ENCODE results near the gene KRTAP10-2. TPM values are rescaled to one million over a fixed set of nuclear protein-coding genes. Genes with fewer than 3 reads are reported as not detected.
"Not testable (repeated sequence)": the region's sequence is repeated elsewhere in the genome, so short reads cannot be mapped to it uniquely, and the experiment has no call there.

Gene KRTAP10-2
- total RNA-seq, 2 experiments from 2014 or later = not detected

- no peak within 1 kb of the TSS for H3K27ac Mint-ChIP-seq
- no peak for DNase-seq
- H3K4me3 Mint-ChIP-seq = no peak within 1 kb of the TSS
- peaks cover 20% of the 10 kb centered on the region for H3K9me3 Mint-ChIP-seq
- no peaks in the 10 kb centered on the region for H3K4me1 Mint-ChIP-seq
- peaks cover 8% of the 10 kb centered on the region for H3K36me3 Mint-ChIP-seq
- no peaks in the 10 kb centered on the region for H3K27me3 Mint-ChIP-seq
These were observed 7.4 kb upstream of the KRTAP10-2 start, which contains the start of gene KRTAP10-3 for GRCh38 chr21:44558695-44559094. KRTAP10-3 (minus strand) TSS chr21:44558795; CDS start chr21:44558715, 80 bp downstream.

GRCh38 chr21:44558329-44558675 lies 7.0 kb upstream of the KRTAP10-2 start:
- H3K9me3 Mint-ChIP-seq = peaks cover 22% of the 10 kb centered on the region
- not testable (repeated sequence) for H3K36me3 Mint-ChIP-seq

GRCh38 chr21:44557491-44558328 lies 6.4 kb upstream of the KRTAP10-2 start:
- Mint-ChIP-seq H3K27ac (no peak overlapping the region), H3K9me3 (peaks cover 27% of the 10 kb centered on the region), H3K4me1 (no peaks in the 10 kb centered on the region), H3K4me3 (no peak overlapping the region), H3K36me3 (peaks cover 15% of the 10 kb centered on the region), H3K27me3 (no peaks in the 10 kb centered on the region)
- DNase-seq = no peak

More at GRCh38 chr21:44558329-44558675, 7.0 kb upstream of the KRTAP10-2 start:
- H3K4me3 Mint-ChIP-seq, H3K27ac Mint-ChIP-seq, DNase-seq, H3K27me3 Mint-ChIP-seq, H3K4me1 Mint-ChIP-seq: not testable (repeated sequence)

- Mint-ChIP-seq H3K27me3 (no peaks in the 10 kb centered on the region), H3K9me3 (peaks cover 19% of the 10 kb centered on the region), H3K36me3 (peaks cover 12% of the 10 kb centered on the region), H3K27ac (no peak overlapping the region), H3K4me1 (no peaks in the 10 kb centered on the region), H3K4me3 (no peak overlapping the region)
- DNase-seq = no peak
These were observed 5.6 kb upstream of the KRTAP10-2 start for GRCh38 chr21:44556879-44557278.

GRCh38 chr21:44555200-44555875 lies 4.0 kb upstream of the KRTAP10-2 start:
- H3K9me3 Mint-ChIP-seq = peaks cover 11% of the 10 kb centered on the region
- no peaks in the 10 kb centered on the region for H3K27me3 Mint-ChIP-seq
- no peak overlapping the region for H3K4me3 Mint-ChIP-seq
- H3K27ac Mint-ChIP-seq = no peak overlapping the region
- H3K4me1 Mint-ChIP-seq = no peaks in the 10 kb centered on the region
- H3K36me3 Mint-ChIP-seq = peaks cover 12% of the 10 kb centered on the region
- no peak for DNase-seq

DNA sequence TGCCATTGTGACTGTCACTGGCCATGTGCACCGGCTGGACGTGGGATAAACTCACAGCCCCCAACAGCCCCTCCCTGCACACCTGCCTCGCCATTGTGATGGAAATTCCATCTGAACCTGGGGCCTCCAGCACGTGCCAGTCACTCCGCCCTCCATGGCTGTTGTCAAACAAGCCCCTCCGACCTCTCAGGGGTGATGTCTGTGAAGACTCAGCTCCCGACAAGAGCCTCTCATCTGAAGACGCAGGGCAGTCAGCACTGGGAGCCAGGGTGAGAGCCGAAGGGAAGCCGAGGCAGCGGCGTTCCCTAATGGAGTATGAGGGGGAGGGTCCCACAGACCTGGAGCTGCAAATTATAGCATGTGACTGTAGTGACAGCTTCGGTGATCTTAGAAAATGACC lies 1.4 kb upstream of the KRTAP10-2 start:
- no peak overlapping the region for H3K4me3 Mint-ChIP-seq
- no peak for DNase-seq
- no peaks in the 10 kb centered on the region for H3K27me3 Mint-ChIP-seq
- peaks cover 14% of the 10 kb centered on the region for H3K36me3 Mint-ChIP-seq
- H3K4me1 Mint-ChIP-seq = peaks cover 16% of the 10 kb centered on the region
- H3K9me3 Mint-ChIP-seq = peaks cover 14% of the 10 kb centered on the region
- no peak overlapping the region for H3K27ac Mint-ChIP-seq

DNA sequence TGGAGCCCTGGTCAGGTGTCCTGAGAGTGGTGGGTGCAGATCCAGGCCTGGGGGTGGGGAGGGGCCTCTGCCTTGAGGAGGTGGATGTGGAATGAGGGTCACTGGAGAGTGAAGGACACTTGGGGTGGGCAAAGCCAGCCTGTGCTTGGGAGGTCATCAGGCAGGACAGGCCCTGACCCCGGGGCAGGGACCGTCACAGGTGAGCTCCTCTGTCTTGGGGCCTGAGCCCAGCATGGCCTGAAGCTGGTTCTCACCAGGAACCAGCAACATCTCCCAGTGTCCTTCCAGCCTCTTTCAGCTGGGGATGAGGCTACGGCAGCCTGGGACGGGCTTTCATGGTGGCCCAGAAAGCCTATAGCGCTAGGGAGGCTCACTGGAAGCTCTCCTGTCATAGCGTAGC lies 831 bp upstream of the KRTAP10-2 start:
- peaks cover 22% of the 10 kb centered on the region for H3K4me1 Mint-ChIP-seq
- H3K27ac Mint-ChIP-seq = no peak overlapping the region
- H3K36me3 Mint-ChIP-seq = peaks cover 20% of the 10 kb centered on the region
- no peak for DNase-seq
- H3K27me3 Mint-ChIP-seq = no peaks in the 10 kb centered on the region
- peaks cover 20% of the 10 kb centered on the region for H3K9me3 Mint-ChIP-seq
- H3K4me3 Mint-ChIP-seq = no peak overlapping the region

GRCh38 chr21:44550807-44551206 lies 498 bp downstream of the KRTAP10-2 start:
- DNase-seq = no peak
- peaks cover 29% of the 10 kb centered on the region for H3K36me3 Mint-ChIP-seq
- peaks cover 27% of the 10 kb centered on the region for H3K9me3 Mint-ChIP-seq
- H3K27ac Mint-ChIP-seq = no peak overlapping the region
- no peak overlapping the region for H3K4me3 Mint-ChIP-seq
- peaks cover 29% of the 10 kb centered on the region for H3K4me1 Mint-ChIP-seq
- H3K27me3 Mint-ChIP-seq = no peaks in the 10 kb centered on the region

DNA sequence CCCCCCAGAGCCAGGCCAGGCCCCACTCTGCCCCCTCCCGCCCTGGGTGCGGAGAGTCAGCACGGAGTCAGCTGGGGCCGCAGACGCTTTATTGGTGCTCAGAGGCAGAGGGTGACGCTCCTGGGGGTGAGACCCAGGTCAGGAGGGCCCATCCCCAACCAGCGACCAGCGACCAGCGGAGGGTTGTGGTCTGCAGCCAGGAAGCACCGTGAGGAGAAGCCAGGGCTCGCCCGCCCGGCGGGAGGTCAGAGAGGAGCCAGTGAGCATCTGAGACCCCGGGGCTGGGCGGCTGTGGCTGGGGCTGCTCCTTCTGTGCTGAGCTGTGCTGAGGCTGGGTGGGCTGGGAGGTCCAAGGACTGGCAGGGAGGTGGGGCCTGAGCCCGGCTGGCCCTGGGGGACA lies 1.0 kb downstream of the KRTAP10-2 start:
- peaks cover 30% of the 10 kb centered on the region for H3K36me3 Mint-ChIP-seq
- peaks cover 31% of the 10 kb centered on the region for H3K9me3 Mint-ChIP-seq
- H3K4me1 Mint-ChIP-seq = peaks cover 29% of the 10 kb centered on the region
- not testable (repeated sequence) for H3K27ac Mint-ChIP-seq, H3K27me3 Mint-ChIP-seq, DNase-seq, H3K4me3 Mint-ChIP-seq

DNA sequence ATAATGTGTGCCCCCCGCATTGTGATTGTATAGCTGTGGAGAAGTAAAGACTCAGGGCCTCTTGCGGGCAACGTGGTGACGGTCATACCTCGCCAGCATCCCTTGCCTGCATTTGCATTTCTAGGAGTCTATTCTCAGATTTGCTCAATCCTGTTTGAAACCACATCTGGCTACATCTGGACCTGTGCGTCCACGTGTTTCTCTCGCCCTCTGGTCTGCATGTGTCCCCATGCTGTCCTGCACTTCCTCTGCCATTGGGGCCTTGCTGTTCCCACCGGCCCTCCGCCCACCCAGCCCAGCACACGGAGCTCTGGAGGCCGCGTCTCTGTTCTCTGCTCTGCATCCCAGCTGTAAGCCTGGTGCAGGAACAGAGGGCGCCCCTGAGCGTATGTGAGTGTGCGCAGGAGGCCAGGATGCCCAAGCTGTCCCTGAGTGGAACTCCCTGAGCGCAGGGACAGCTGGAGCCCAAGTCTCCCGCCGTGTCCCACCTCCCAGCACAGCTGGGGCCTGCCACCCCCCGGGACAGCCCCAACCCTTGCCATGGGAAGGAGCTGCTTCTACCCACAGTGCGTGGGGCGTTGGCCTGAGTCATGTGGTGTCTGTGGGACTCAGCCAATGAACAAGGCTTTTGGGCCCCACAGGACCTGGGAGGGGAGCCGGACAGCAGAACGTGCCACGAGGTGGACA lies 1.6 kb downstream of the KRTAP10-2 start:
- peaks cover 30% of the 10 kb centered on the region for H3K36me3 Mint-ChIP-seq
- no peaks in the 10 kb centered on the region for H3K27me3 Mint-ChIP-seq
- H3K9me3 Mint-ChIP-seq = peaks cover 31% of the 10 kb centered on the region
- H3K27ac Mint-ChIP-seq = no peak overlapping the region
- DNase-seq = no peak
- H3K4me3 Mint-ChIP-seq = no peak overlapping the region
- H3K4me1 Mint-ChIP-seq = peaks cover 29% of the 10 kb centered on the region

DNA sequence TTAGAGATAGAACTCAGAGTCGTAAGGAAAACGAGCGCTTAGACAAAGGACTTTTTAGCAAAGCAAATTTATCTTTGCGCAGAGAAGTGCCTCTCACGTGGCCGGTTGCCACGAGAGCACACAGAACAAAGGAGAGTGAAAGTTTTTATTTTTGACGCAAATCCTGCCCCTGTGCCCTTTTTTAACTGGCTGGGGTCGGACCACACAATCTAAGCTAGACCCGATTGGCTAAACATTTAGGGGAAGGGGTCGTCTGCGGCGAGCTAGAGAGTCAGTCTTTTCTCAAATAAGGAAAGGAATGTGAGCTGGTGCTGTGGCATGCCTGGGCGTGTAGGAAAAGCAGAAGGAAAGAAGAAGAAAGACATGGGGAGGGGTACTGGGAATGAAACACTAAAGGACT lies 2.4 kb downstream of the KRTAP10-2 start:
- peaks cover 29% of the 10 kb centered on the region for H3K4me1 Mint-ChIP-seq
- peaks cover 31% of the 10 kb centered on the region for H3K9me3 Mint-ChIP-seq
- no peak overlapping the region for H3K4me3 Mint-ChIP-seq
- H3K27ac Mint-ChIP-seq = no peak overlapping the region
- H3K27me3 Mint-ChIP-seq = no peaks in the 10 kb centered on the region
- peaks cover 30% of the 10 kb centered on the region for H3K36me3 Mint-ChIP-seq
- DNase-seq = no peak

DNA sequence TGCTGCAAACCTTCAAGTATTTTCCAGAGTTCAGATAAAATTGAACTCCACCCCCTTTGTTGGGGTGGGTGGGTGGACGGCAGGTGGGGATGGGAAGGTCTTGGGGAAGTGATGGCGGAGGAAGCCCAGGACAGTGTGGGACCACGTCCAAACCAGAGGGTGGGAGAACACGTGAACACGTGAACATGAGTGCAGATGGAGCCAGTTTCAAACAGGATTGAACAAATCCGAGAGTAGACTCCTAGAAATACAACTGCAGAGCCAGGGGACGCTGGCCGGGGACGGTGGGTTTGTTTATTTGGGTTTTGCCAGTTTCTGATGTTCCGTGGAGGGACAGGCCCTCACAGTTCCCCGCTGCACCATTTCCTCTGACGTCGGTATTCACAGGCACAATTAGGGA lies 2.9 kb downstream of the KRTAP10-2 start:
- Mint-ChIP-seq H3K27ac (no peak overlapping the region), H3K36me3 (peaks cover 29% of the 10 kb centered on the region), H3K27me3 (no peaks in the 10 kb centered on the region), H3K4me1 (peaks cover 29% of the 10 kb centered on the region), H3K9me3 (peaks cover 29% of the 10 kb centered on the region), H3K4me3 (peak overlapping the region; percentile 26)
- no peak for DNase-seq

GRCh38 chr21:44547656-44548331 lies 3.5 kb downstream of the KRTAP10-2 start:
- H3K27ac Mint-ChIP-seq = peak overlapping the region; percentile 91
- no peaks in the 10 kb centered on the region for H3K27me3 Mint-ChIP-seq
- H3K9me3 Mint-ChIP-seq = peaks cover 24% of the 10 kb centered on the region
- H3K4me1 Mint-ChIP-seq = peaks cover 29% of the 10 kb centered on the region
- H3K4me3 Mint-ChIP-seq = peak overlapping the region; percentile 73
- DNase-seq = no peak
- peaks cover 24% of the 10 kb centered on the region for H3K36me3 Mint-ChIP-seq

GRCh38 chr21:44544566-44544965 lies 6.7 kb downstream of the KRTAP10-2 start:
- H3K4me3 Mint-ChIP-seq = no peak overlapping the region
- H3K36me3 Mint-ChIP-seq = peaks cover 20% of the 10 kb centered on the region
- DNase-seq = no peak
- H3K9me3 Mint-ChIP-seq = peaks cover 23% of the 10 kb centered on the region
- no peak overlapping the region for H3K27ac Mint-ChIP-seq
- H3K4me1 Mint-ChIP-seq = peaks cover 28% of the 10 kb centered on the region
- H3K27me3 Mint-ChIP-seq = no peaks in the 10 kb centered on the region

- Mint-ChIP-seq H3K4me3 (no peak overlapping the region), H3K4me1 (peaks cover 13% of the 10 kb centered on the region), H3K9me3 (peaks cover 18% of the 10 kb centered on the region), H3K36me3 (peaks cover 16% of the 10 kb centered on the region), H3K27me3 (no peaks in the 10 kb centered on the region), H3K27ac (no peak overlapping the region)
- DNase-seq = no peak
These were observed 8.6 kb downstream of the KRTAP10-2 start for GRCh38 chr21:44542716-44543115.

Measured in activated naive CD8-positive, alpha-beta T cell treated with anti-CD3 and anti-CD28 coated beads for 36 hours (primary cell).